ENCODE results near the gene BPIFA1.
A peak's percentile ranks its signal among the peaks of the same experiment; 100 is the strongest.

Gene BPIFA1

DNA sequence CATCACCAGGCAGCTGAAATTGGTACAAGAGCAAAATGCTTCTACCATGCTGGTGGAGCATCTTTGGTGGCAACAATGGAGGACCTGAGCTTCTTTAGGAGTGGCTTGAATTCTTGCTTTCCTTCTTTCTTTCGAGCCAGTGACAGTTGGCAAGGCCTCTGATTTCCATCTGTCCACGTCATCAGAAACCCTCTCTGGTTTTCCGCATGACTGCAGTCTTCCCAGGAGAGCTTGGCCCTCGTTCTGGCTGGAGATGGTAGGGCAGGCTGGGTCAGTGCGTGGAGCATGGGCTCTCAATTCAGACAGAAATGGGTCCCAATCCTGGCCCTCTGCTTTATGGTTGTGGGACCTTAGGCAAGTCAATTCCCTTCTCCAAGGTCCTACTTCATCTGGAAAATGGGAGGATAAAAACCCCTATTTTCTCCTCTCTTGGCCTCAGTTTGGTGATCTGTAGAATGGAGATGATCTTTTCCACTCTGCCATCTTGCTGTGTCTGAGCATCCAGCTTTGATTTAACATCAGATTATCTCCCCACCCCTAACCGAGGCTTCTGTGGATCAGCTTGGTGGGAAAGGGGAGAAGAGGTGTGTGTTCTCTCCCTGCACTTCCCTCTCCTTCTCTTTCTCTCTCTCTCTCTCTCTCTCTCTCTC lies 43.6 kb downstream of the BPIFA1 start:
- peak; percentile 28 for DNase-seq

DNA sequence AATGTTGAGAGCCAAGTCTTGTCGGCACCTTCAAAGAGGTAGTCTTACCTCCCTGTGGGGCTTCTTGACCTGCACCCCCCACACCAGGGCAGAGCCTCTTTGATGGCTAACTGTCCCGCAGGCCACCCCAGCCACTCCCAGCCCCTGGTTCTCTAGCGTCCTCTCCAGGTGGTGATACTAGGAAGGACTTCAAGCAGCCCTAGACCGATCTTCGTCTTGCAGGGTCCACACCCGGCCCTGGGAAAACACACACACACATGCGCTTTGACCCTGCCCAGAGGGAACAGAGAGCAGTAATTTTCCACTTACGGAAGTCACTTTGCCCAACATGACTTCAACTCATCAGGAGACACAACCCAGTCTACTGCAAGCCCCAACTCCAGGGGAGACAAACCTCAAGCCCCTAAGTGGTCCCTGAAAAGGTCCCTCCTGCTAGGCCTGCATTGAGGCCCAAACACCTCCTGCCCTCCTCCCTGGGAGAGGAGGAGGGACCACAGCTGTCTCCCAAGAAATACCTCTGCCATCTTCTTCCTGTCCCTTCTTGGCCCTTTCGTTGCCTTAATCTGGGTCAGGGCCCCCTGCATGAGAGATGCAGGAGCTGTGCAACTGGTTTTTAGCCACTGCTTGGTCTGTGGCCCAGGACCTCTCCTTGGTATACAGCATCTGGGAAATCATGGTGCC lies 44.3 kb downstream of the BPIFA1 start:
- no peak for DNase-seq

DNA sequence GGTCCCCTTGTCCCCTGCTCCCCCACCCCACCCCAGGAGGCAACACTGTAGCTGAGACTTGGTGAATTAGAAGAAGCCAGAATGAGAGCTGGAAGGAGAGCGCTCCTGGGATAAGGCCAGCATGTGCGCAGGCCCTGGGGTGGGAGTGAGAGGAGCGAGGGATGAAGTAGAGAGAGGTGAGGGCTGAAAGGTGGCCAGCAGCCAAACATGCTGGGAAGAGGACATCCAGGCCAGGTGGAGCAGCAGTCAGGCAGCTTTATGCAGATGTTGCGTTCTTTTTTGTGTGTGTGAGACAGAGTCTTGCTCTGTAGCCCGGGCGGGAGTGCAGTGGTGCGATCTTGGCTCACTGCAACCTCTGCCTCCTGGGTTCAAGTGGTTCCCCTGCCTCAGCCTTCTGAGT lies 45.0 kb downstream of the BPIFA1 start:
- no peak for DNase-seq

DNA sequence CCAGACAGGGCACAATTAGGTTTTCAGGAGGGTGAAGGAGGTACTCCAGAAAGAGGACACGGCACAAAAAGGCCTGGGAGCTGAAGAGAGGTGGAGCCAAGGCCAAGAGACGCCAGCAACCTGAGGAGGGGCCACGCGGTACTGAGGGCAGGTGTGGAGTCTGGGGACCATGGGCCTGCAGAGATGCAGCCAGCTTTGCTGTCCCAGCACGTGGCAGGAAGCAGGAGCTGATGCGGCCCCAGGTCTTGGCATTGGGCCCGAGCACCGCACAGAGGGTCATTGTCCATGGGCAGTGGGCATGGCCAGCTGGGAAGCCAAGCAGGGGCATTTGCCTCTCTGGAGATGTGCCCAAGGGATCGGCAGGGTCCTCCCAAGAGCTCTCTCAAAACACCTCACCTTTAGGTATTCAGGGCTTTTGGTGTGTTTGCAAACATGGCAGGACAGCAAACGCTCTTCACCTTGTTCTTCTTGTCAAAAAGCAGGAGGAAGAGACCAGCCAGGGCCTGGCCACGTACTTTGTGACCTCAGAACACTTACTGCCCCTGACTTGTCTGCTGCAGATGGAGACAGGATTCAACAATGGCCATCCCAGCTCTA lies 45.9 kb downstream of the BPIFA1 start:
- DNase-seq: no peak

DNA sequence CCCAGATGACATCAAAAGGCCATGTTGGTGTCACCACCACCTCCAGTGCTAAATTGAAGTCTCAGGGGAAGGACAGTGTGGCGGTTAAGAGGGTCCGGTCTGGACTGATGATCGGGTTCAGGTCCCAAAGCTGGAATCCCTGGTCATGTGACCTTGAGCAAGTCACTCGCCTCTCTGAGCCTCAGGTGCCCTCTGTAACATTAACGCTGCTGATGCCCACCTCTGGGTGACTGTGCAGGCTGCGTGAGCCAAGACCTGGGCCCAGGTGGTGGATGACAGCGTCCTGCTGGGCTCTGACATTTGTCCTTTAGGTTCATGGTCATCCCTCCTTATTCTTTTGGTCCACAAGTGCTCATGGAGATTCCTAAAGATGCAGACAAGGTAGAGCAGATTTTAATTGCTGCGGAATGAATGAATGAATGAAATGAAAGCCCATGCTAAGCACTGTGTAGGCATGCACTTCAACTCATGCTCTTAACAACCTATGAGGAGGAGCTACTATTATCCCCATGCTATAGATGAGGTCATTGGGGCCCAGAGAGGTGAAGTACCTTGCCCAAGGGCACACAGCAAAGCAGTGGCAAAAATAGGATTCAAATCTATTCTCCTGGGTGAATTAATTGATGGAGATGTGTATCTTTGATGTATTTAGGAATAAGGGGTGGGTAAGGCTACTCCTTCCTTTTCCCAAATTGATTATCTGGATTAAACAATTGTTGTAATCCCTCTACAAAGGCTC lies 46.6 kb downstream of the BPIFA1 start:
- DNase-seq: no peak

DNA sequence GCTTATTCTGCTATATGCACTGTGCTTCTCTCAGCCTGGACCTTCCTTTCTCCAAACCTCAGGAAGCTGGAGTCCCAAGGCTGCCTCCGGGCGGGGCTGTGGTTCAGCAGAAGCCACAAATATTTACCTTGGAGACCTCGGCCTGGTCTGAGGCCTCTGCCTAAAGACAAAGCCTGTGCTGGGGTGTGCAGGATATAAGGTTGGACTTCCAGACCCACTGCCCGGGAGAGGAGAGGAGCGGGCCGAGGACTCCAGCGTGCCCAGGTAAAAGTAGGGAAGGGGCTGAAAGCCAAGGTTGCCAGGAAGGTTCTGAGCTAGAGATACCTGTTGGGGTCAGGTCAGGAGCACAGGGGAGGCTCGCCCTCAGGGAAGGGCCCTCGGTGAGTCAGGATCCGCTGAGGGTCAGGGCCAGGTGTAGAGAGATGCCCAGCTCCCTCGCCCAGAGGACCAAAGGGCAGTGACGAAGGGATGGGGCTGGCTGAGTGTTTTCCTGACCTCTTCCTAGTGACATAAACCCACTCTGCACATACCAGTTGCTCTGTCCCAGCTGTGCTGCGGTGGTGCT lies 47.3 kb downstream of the BPIFA1 start, which contains the start of gene BPIFB1:
BPIFB1 (plus strand) TSS at position 224 of the 565 bp plus-strand sequence. CDS start 2,860 bp downstream, outside the sequence.
- DNase-seq: no peak

DNA sequence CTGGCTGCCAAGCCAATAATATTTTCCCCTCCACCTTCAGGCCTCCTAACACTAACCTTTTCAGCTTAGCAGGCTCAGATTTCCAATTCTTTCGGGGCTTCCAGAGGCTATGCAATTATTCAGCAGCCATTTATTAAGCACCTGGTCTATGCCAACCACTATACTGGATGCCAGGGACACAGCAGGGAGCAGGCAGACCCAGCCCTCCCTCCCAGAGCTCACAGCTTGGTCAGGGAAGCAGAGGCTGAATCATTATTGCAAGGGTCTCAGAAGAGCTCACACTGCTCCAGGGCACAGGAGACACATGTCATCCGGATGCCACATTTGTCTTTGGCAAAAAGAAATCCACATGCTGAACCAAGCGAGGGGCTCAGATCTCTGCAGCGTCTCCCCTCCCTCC lies 48.5 kb downstream of the BPIFA1 start:
- DNase-seq: no peak

DNA sequence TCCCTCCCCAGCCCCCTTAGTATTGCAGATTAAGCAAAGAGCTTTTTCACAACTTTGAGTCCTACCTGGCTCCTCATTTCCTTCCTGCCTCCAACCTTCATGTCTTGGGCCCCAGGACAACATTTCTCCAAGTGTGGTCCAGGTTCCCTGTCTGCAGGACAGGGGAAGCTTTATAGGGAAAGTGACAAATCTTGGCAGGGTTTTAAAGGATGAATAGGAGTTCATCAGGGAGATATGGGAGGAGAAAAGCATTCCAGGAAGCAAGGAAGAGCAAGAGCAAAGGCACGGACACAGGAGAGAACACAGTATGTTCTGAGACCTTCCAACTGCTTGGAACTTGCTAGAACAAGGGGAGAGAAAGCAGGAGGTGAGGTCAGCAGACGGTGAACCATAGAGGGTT lies 49.1 kb downstream of the BPIFA1 start:
- no peak for DNase-seq

DNA sequence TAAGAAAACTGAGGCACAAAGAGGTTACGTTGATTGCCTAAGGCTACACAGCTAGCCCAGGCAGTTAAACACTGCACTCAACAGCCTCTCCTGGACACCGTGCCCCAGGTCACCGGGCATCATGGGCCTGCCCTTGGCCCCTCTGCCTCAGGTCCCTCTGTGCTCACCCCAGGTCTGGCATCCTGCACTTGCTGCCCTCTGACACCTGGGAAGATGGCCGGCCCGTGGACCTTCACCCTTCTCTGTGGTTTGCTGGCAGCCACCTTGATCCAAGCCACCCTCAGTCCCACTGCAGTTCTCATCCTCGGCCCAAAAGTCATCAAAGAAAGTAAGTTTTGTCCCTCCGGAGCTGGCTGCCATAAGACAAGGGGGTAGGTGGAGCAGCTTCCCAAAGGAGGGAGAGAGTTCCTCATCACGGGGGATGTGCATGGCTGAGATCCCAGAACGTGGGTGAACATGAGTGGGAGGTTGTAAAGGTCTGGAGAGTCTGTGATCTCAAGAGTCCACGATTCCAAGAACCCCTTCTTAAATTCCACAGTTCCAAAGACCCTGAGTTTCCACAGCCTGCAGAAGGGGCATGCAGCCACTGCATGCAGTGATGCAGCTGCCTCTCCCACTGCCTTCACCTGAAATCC lies 50.2 kb downstream of the BPIFA1 start:
- DNase-seq: no peak

DNA sequence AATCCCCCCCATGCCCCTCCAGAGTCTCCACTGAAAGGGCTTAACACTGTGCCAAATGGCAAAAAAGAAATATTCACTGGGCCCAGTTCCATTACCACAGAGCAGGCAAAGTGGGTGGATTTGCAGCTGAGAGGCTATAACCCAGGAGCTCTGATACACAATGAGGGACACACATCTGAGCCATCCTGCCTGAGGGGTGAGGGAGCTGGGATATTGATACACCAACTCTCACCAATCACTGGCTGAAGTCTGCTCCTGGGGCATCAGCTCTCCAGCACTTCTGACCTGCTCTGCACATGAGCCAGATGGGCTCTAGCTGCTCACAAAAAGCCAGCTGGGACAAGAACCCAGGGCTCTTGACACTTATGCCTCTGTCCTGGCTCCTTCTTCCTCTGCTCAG lies 52.1 kb downstream of the BPIFA1 start:
- no peak for DNase-seq

DNA sequence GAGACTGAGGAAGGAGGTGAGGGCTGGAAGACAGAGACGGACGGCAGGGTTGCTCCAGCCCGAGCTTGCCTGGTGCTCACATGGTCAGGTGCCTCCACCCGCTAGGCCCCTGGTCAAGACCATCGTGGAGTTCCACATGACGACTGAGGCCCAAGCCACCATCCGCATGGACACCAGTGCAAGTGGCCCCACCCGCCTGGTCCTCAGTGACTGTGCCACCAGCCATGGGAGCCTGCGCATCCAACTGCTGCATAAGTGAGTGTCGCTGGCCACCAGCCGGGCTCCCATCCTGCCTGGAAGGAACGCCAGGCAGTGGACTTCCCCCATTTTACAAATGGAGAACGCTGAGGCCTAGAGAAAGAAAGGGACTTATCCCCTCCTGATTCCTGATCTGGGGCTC lies 55.1 kb downstream of the BPIFA1 start:
- no peak for DNase-seq

DNA sequence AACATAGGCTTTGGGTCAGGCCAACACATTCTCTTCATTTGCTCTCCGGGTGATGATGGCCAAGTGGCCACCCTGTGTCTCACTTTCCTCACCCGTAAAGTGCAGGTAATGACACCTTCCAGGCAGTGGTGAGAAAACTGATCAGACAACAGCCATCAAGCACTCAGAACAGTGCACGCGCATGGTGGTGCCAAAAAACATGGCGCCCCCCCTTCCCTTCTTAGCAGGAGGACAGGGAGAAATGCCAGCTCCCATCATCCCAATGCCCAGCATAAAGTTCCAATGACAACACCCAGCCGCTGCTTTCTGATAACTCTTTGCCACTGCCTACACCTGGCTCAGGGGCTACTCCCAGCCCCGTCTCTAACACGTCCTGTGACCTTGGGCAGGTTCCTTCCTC lies 55.6 kb downstream of the BPIFA1 start:
- DNase-seq: no peak

DNA sequence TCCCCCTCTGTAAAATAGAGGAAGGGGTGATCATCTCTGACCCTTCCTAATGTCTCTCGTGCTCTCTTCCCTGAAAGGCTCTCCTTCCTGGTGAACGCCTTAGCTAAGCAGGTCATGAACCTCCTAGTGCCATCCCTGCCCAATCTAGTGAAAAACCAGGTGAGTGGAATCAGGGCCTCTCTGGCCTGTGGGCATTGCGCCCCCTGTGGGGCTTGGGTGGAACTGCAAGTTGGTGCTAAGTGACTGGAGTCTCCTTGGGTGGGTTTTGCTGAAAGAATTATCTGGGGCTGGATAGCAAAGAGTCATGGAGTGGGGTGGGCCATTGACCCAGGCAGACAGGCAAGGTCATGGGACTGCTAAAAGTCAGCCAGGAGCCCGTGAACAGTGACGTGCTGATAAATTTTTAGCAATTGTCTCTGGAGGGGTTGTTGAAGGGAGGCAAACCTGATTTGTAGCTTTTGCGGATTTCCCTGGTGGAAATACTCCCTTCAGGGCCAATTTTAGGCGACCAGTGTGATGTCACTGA lies 56.1 kb downstream of the BPIFA1 start:
- DNase-seq: no peak
